Endothelial cell of umbilical vein (primary cell): Measurements from ENCODE around the gene PRUNE2. TPM values are rescaled to one million over a fixed set of nuclear protein-coding genes. Genes with fewer than 3 reads are reported as not detected.

Experiments
- BruUV-seq: library from RNA; stranded (reverse); fragments of 400-500 nt; replicated peaks from 2 replicates; lab custom pipeline; 2021; lab: Mats Ljungman, UMichigan
- CTCF ChIA-PET: fragments of 300-600, 350-600 bp; sonication (Branson Sonifier 250); formaldehyde crosslinking; loops from one replicate; lab custom pipeline; 2021; ENCODE audit warnings: antibody characterized with exemption, inconsistent platforms; lab: Charles Lee
- POLR2A ChIA-PET: fragments of 300-600, 350-600 bp; sonication (Branson Sonifier 250); formaldehyde crosslinking; loops from one replicate; lab custom pipeline; 2021; ENCODE audit warnings: antibody characterized with exemption, inconsistent platforms; lab: Charles Lee
- DNase-seq: peaks from one replicate; pipeline ENCODE4 v3.0.0-alpha.2; 2011; ENCODE audit warnings: low read depth, low spot score
- FAIRE-seq: peaks from 2 replicates; lab custom pipeline; 2011; peaks lifted over from hg19 to GRCh38; lab: Jason Lieb, UNC
- H2AFZ ChIP-seq: 2 replicates; pipeline ENCODE4 v1.6.0; 2012; ENCODE audit warnings: low read depth, low read length, control low read depth, inconsistent platforms
- H3K27ac ChIP-seq: 2 replicates; pipeline ENCODE4 v1.5.1; 2011; ENCODE audit warnings: low read depth, mild to moderate bottlenecking, control low read depth, low read length, moderate library complexity; ENCODE audit not compliant: insufficient read depth
- H3K27me3 ChIP-seq, 2 experiments: 2 replicates each; pipeline versions ENCODE4 v1.6.0 to v1.6.1; 2011; ENCODE audit warnings: low read length in 2 of 2, mixed read lengths in 1 of 2; ENCODE audit not compliant: control insufficient read depth in 2 of 2, insufficient read depth in 2 of 2
- H3K36me3 ChIP-seq, 2 experiments: 2 replicates in 1 of 2; 3 replicates in 1 of 2; pipeline ENCODE4 v1.5.1; 2011; ENCODE audit warnings: low read length in 2 of 2, mild to moderate bottlenecking in 1 of 2, moderate library complexity in 1 of 2; ENCODE audit not compliant: control insufficient read depth in 2 of 2, insufficient read depth in 2 of 2; ENCODE audit errors: extremely low read depth in 1 of 2
- H3K4me1 ChIP-seq: 3 replicates; pipeline ENCODE4 v1.5.1; 2011; ENCODE audit warnings: mild to moderate bottlenecking, low read length; ENCODE audit not compliant: control insufficient read depth, insufficient read depth; ENCODE audit errors: extremely low read depth
- H3K4me2 ChIP-seq: 2 replicates; pipeline ENCODE4 v1.6.1; 2011; ENCODE audit warnings: low read length, control low read depth, mixed read lengths; ENCODE audit not compliant: insufficient read depth
- H3K4me3 ChIP-seq, 3 experiments: fragments of 200-600 bp in 1 of 3; sonication (generic), shearing (Covaris generic) in 1 of 3; replicated peaks in 1 of 3; 2 replicates each; pipeline ENCODE4 v1.5.1; 2011 to 2016; ENCODE audit warnings: control low read depth in 3 of 3, low read length in 3 of 3, mild to moderate bottlenecking in 2 of 3, inconsistent platforms in 1 of 3, low read depth in 1 of 3, moderate library complexity in 1 of 3; ENCODE audit not compliant: insufficient read depth in 1 of 3
- H3K79me2 ChIP-seq: 2 replicates; pipeline ENCODE4 v1.6.0; 2012; ENCODE audit warnings: low read length, inconsistent platforms; ENCODE audit not compliant: control insufficient read depth, insufficient read depth
- H3K9ac ChIP-seq: replicated peaks from 2 replicates; pipeline ENCODE3; 2011; ENCODE audit warnings: low read length, control low read depth; ENCODE audit not compliant: insufficient read depth; ENCODE audit errors: extremely low read depth
- H3K9me1 ChIP-seq: replicated peaks from 3 replicates; pipeline ENCODE4 v1.6.0; 2011; ENCODE audit warnings: mild to moderate bottlenecking, low read length; ENCODE audit not compliant: control insufficient read depth, insufficient read depth; ENCODE audit errors: extremely low read depth
- H3K9me3 ChIP-seq: replicated peaks from 2 replicates; pipeline ENCODE4 v1.5.1; 2012; ENCODE audit warnings: low read length, inconsistent platforms; ENCODE audit not compliant: control insufficient read depth, insufficient read depth
- H4K20me1 ChIP-seq: replicated peaks from 2 replicates; pipeline ENCODE3; 2011; ENCODE audit warnings: mild to moderate bottlenecking, low read length; ENCODE audit not compliant: control insufficient read depth, insufficient read depth; ENCODE audit errors: extremely low read depth
- EZH2 ChIP-seq: IDR thresholded peaks from 2 replicates; pipeline ENCODE4 v1.6.1; 2012; ENCODE audit warnings: borderline replicate concordance, low read depth, mild to moderate bottlenecking, moderate library complexity, low read length, inconsistent platforms; ENCODE audit not compliant: severe bottlenecking
- FOS ChIP-seq: IDR thresholded peaks from 2 replicates; pipeline ENCODE4 v1.6.1; 2011; ENCODE audit warnings: mild to moderate bottlenecking, low read length, moderate library complexity, borderline replicate concordance; ENCODE audit not compliant: insufficient read depth
- GATA2 ChIP-seq: IDR thresholded peaks from 2 replicates; pipeline ENCODE4 v1.7.0; 2011; ENCODE audit warnings: low read depth, mild to moderate bottlenecking, moderate library complexity, mixed read lengths, low read length; ENCODE audit not compliant: insufficient read length, insufficient read depth
- JUN ChIP-seq: IDR thresholded peaks from 2 replicates; pipeline ENCODE4 v1.6.1; 2011; ENCODE audit warnings: borderline replicate concordance, low read depth; ENCODE audit not compliant: insufficient read length, insufficient read depth
- MYC ChIP-seq: IDR thresholded peaks from one replicate; pipeline ENCODE4 v1.6.1; 2011; ENCODE audit warnings: mild to moderate bottlenecking, low read depth, low read length
- POLR2A ChIP-seq: IDR thresholded peaks from 2 replicates; pipeline ENCODE4 v1.6.1; 2012; ENCODE audit warnings: low read depth, mild to moderate bottlenecking, control low read depth, low read length
- POLR2AphosphoS5 ChIP-seq: IDR thresholded peaks from 2 replicates; pipeline ENCODE4 v1.6.1; 2012; ENCODE audit warnings: low read depth, mild to moderate bottlenecking, control low read depth, low read length, moderate library complexity; ENCODE audit not compliant: insufficient read depth
- dilution Hi-C: fragments of 300-500 bp; cut with MboI; formaldehyde crosslinking; loops from one replicate; pipeline ENCODE4 v1.15.0; 2019; ENCODE audit warnings: low sequenced_read_pairs; ENCODE audit not compliant: extremely low pct_ligation_motif_present
- intact Hi-C: fragments of 100-400 bp; cut with micrococcal nuclease; formaldehyde crosslinking; loops from one replicate; pipeline ENCODE4 v1.10.0; 2022
- polyA plus RNA-seq, 4 experiments: library from polyadenylated mRNA; depleted of rRNA in 3 of 4; stranded (reverse) in 3 of 4; unstranded in 1 of 4; fragments of >200 nt; gene quantifications; 2 replicates each; pipeline versions ENCODE4 v1.2.1 to v1.2.3, GENCODE V29; 2011 to 2012; ENCODE audit warnings: missing spikeins in 1 of 4
- total RNA-seq: library from RNA; stranded (reverse); gene quantifications from 2 replicates; pipeline ENCODE4 v1.2.3, GENCODE V29; 2021
- TF ChIP-seq, protein P1 (sequence below): IDR thresholded peaks from 2 replicates; pipeline ENCODE4 v1.6.1; 2011; ENCODE audit not compliant: insufficient read depth, insufficient read length
- TF ChIP-seq, protein P2 (sequence below), 2 donors: IDR thresholded peaks; 1 replicate in 1 of 2; 2 replicates in 1 of 2; pipeline ENCODE4 v1.5.1; 2011; ENCODE audit warnings: low read length in 2 of 2, mild to moderate bottlenecking in 2 of 2, moderate library complexity in 2 of 2, control low read depth in 1 of 2, inconsistent platforms in 1 of 2, low read depth in 1 of 2; ENCODE audit not compliant: insufficient read depth in 1 of 2; ENCODE audit errors: extremely low read depth in 1 of 2

PRUNE2 gene
- total and polyA plus RNA-seq, 2 donors (not counting 3 experiments of a cell fraction or from before 2014, with no cell fraction given) = 15.8 to 21.7 TPM

DNA sequence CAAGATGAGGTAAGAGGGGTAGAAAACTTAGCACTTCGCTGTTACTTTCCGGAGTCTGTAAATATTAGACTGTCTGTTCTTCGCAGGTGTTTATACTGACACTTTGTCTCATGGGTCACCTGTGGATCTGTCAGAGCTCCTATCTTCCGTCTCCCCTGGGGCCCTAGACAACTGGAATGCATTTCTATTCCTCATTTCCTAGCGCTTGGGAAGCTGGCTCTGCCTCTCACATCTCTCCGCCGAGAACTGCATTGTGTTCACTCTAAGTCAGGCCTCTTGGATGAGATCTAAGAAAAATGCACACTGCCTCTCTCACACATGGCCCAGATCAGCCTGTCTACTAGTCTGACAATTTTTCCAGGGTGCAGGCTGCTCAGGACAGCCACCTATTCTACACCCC lies 102.2 kb downstream of the PRUNE2 start:
- no peak overlapping the region for H3K9ac ChIP-seq
- ChIA-PET CTCF (no interaction called here), POLR2A (no interaction called here)
- peaks cover 2 to 12% of the 10 kb centered on the region in 2 experiments for H3K27me3 ChIP-seq
- H3K9me3 ChIP-seq = no peaks in the 10 kb centered on the region
- no peaks in the 10 kb centered on the region for H4K20me1 ChIP-seq
- H3K27ac ChIP-seq = no peak overlapping the region
- dilution Hi-C loops (no loop called here), intact Hi-C loops (no loop called here)
- no peaks in the 10 kb centered on the region for H3K79me2 ChIP-seq
- DNase-seq (no peak), FAIRE-seq (no peak)
- H2AFZ ChIP-seq = no peak overlapping the region
- no peaks in the 10 kb centered on the region for H3K9me1 ChIP-seq
- H3K4me1 ChIP-seq = no peaks in the 10 kb centered on the region
- TF ChIP-seq POLR2AphosphoS5 (no peak), POLR2A (no peak), MYC (no peak), FOS (no peak), GATA2 (no peak), JUN (no peak), EZH2 (no peak)
- TF ChIP-seq, protein P1, sequence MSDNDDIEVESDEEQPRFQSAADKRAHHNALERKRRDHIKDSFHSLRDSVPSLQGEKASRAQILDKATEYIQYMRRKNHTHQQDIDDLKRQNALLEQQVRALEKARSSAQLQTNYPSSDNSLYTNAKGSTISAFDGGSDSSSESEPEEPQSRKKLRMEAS = no peak
- TF ChIP-seq, protein P2, sequence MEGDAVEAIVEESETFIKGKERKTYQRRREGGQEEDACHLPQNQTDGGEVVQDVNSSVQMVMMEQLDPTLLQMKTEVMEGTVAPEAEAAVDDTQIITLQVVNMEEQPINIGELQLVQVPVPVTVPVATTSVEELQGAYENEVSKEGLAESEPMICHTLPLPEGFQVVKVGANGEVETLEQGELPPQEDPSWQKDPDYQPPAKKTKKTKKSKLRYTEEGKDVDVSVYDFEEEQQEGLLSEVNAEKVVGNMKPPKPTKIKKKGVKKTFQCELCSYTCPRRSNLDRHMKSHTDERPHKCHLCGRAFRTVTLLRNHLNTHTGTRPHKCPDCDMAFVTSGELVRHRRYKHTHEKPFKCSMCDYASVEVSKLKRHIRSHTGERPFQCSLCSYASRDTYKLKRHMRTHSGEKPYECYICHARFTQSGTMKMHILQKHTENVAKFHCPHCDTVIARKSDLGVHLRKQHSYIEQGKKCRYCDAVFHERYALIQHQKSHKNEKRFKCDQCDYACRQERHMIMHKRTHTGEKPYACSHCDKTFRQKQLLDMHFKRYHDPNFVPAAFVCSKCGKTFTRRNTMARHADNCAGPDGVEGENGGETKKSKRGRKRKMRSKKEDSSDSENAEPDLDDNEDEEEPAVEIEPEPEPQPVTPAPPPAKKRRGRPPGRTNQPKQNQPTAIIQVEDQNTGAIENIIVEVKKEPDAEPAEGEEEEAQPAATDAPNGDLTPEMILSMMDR (IDR thresholded peaks at IDR 0.05; ENCODE audit: extremely low read depth in 1 of 2, insufficient read depth in 1 of 2, low read depth in 1 of 2, low read length in 2 of 2) = no peak
- no TSS peak for BruUV-seq
- no peak overlapping the region for H3K4me2 ChIP-seq
- no peak overlapping the region for H3K4me3 ChIP-seq
- no peaks in the 10 kb centered on the region for H3K36me3 ChIP-seq
